Renal cortical epithelial cell (primary cell): Measurements from ENCODE around the gene STT3B. TPM values are rescaled to one million over a fixed set of nuclear protein-coding genes. Genes with fewer than 3 reads are reported as not detected.
"Not testable (repeated sequence)": the region's sequence is repeated elsewhere in the genome, so short reads cannot be mapped to it uniquely, and the experiment has no call there.

Experiments used
- DNase-seq: peaks from one replicate; pipeline ENCODE4 v3.0.0-alpha.2; 2011; ENCODE audit warnings: low read depth
- total RNA-seq: library from RNA; depleted of rRNA; stranded (reverse); fragments of >200 nt; gene quantifications from 2 replicates; pipeline ENCODE4 v1.2.3, GENCODE V29; 2014

The STT3B gene
- 176 and 183 TPM in 2 replicates for total RNA-seq

GRCh38 chr3:31532587-31533168, at the start of gene STT3B:
Gene STT3B, plus strand, starts transcription at chr3:31532925. Its CDS starts 74 bp downstream, at chr3:31532999.
- peak; percentile 49 for DNase-seq

GRCh38 chr3:31483776-31484175, 48.9 kb upstream of the STT3B start:
- DNase-seq: no peak

- no peak for DNase-seq
Observed at GRCh38 chr3:31485196-31485595, 47.5 kb upstream of the STT3B start.

- no peak for DNase-seq
Observed at GRCh38 chr3:31486865-31487533, 45.7 kb upstream of the STT3B start.

- no peak for DNase-seq
Observed at GRCh38 chr3:31488475-31489017, 44.2 kb upstream of the STT3B start.

- DNase-seq: no peak
Observed at GRCh38 chr3:31490502-31490901, 42.2 kb upstream of the STT3B start.

- no peak for DNase-seq
Observed at GRCh38 chr3:31491660-31492059, 41.1 kb upstream of the STT3B start.

GRCh38 chr3:31493149-31493548, 39.6 kb upstream of the STT3B start:
- DNase-seq: no peak

GRCh38 chr3:31495971-31496665, 36.6 kb upstream of the STT3B start:
- no peak for DNase-seq

GRCh38 chr3:31498791-31499190, 33.9 kb upstream of the STT3B start:
- DNase-seq: no peak

GRCh38 chr3:31499281-31499680, 33.4 kb upstream of the STT3B start:
- DNase-seq: no peak

GRCh38 chr3:31502803-31503221, 29.9 kb upstream of the STT3B start:
- no peak for DNase-seq

- DNase-seq: no peak
Observed at GRCh38 chr3:31503456-31503855, 29.3 kb upstream of the STT3B start.

GRCh38 chr3:31504230-31504629, 28.5 kb upstream of the STT3B start:
- DNase-seq: no peak

- DNase-seq: no peak
Observed at GRCh38 chr3:31505371-31506048, 27.2 kb upstream of the STT3B start.

GRCh38 chr3:31506515-31506914, 26.2 kb upstream of the STT3B start:
- DNase-seq: not testable (repeated sequence)

GRCh38 chr3:31508452-31509146, 24.1 kb upstream of the STT3B start:
- DNase-seq: no peak

GRCh38 chr3:31509147-31509728, 23.5 kb upstream of the STT3B start:
- no peak for DNase-seq

GRCh38 chr3:31514570-31514969, 18.2 kb upstream of the STT3B start:
- DNase-seq: no peak

GRCh38 chr3:31515486-31516284, 17.0 kb upstream of the STT3B start:
- no peak for DNase-seq
